ENCODE measurements around the gene OR6J1. TPM values are rescaled to one million over a fixed set of nuclear protein-coding genes. Genes with fewer than 3 reads are reported as not detected.

The OR6J1 gene
- total RNA-seq, 1 donor from 2014 or later, result not detected

- no peak overlapping the region for H3K27ac ChIP-seq
- no peaks in the 10 kb centered on the region for H3K9me3 ChIP-seq
- TF ChIP-seq CTCF (IDR thresholded peaks at IDR 0.05), result no peak
- no peaks in the 10 kb centered on the region for H3K27me3 ChIP-seq
- DNase-seq (ENCODE audit: low spot score in 2 of 2), result no peak
- peaks cover 0 to 2% of the 10 kb centered on the region in 2 donors for H3K4me1 ChIP-seq
- H3K4me3 ChIP-seq, result no peak overlapping the region
- no peaks in the 10 kb centered on the region for H3K36me3 ChIP-seq
- intact Hi-C loops (cut with DNase I), result loop anchor here (10.0 kb wide), 1 partner anchor 272 kb away; no protein-coding TSS in a partner anchor
Observed at GRCh38 chr14:22656945-22657731, 13.0 kb upstream of the OR6J1 start.

GRCh38 chr14:22656226-22656625, 12.1 kb upstream of the OR6J1 start:
- peaks cover 0 to 2% of the 10 kb centered on the region in 2 donors for H3K4me1 ChIP-seq
- H3K27ac ChIP-seq, result no peak overlapping the region
- TF ChIP-seq CTCF (IDR thresholded peaks at IDR 0.05), result no peak
- no peaks in the 10 kb centered on the region for H3K27me3 ChIP-seq
- intact Hi-C loops (cut with DNase I), result loop anchor here (10.0 kb wide), 1 partner anchor 271 kb away; no protein-coding TSS in a partner anchor
- no peaks in the 10 kb centered on the region for H3K36me3 ChIP-seq
- no peak overlapping the region for H3K4me3 ChIP-seq
- DNase-seq (ENCODE audit: low spot score in 2 of 2), result no peak
- no peaks in the 10 kb centered on the region for H3K9me3 ChIP-seq

- Histone ChIP-seq H3K4me3 (no peak overlapping the region), H3K36me3 (no peaks in the 10 kb centered on the region), H3K27me3 (no peaks in the 10 kb centered on the region), H3K4me1 (peaks cover 0 to 2% of the 10 kb centered on the region in 2 donors), H3K9me3 (no peaks in the 10 kb centered on the region), H3K27ac (no peak overlapping the region)
- DNase-seq (ENCODE audit: low spot score in 2 of 2), result peak in 1 of 2 donors; percentile 71
- intact Hi-C loops (cut with DNase I), result loop anchor here (1.0 to 10.0 kb wide), 3 partner anchors 83 to 268 kb away; no protein-coding TSS in a partner anchor
- TF ChIP-seq CTCF (IDR thresholded peaks at IDR 0.05), result peak; percentile 51 to 67 (median 57)
Observed at GRCh38 chr14:22653012-22653621, 9.0 kb upstream of the OR6J1 start.

GRCh38 chr14:22651586-22651985, 7.4 kb upstream of the OR6J1 start:
- intact Hi-C loops (cut with DNase I), result loop anchor here (5.0 to 10.0 kb wide), 2 partner anchors 94 to 267 kb away; no protein-coding TSS in a partner anchor
- no peak for TF ChIP-seq CTCF (IDR thresholded peaks at IDR 0.05)

GRCh38 chr14:22650960-22651521, 6.9 kb upstream of the OR6J1 start:
- peak in 1 of 2 donors; percentile 34 for DNase-seq (ENCODE audit: low spot score in 2 of 2)
- no peak overlapping the region for H3K4me3 ChIP-seq
- peaks cover 0 to 2% of the 10 kb centered on the region in 2 donors for H3K4me1 ChIP-seq
- intact Hi-C loops (cut with DNase I), result loop anchor here (5.0 to 10.0 kb wide), 2 partner anchors 94 to 266 kb away; no protein-coding TSS in a partner anchor
- H3K27ac ChIP-seq, result no peak overlapping the region
- no peaks in the 10 kb centered on the region for H3K27me3 ChIP-seq
- no peak for TF ChIP-seq CTCF (IDR thresholded peaks at IDR 0.05)
- no peaks in the 10 kb centered on the region for H3K9me3 ChIP-seq
- H3K36me3 ChIP-seq, result no peaks in the 10 kb centered on the region

More at GRCh38 chr14:22651586-22651985, 7.4 kb upstream of the OR6J1 start:
- H3K27ac ChIP-seq, result no peak overlapping the region
- peaks cover 0 to 2% of the 10 kb centered on the region in 2 donors for H3K4me1 ChIP-seq
- H3K36me3 ChIP-seq, result no peaks in the 10 kb centered on the region
- no peak for DNase-seq (ENCODE audit: low spot score in 2 of 2)
- no peaks in the 10 kb centered on the region for H3K9me3 ChIP-seq
- H3K4me3 ChIP-seq, result no peak overlapping the region
- H3K27me3 ChIP-seq, result no peaks in the 10 kb centered on the region

Measured in ascending aorta (tissue), 2 donors.